Endothelial cell of umbilical vein (primary cell): ENCODE measurements around the gene RAB4B. TPM values are rescaled to one million over a fixed set of nuclear protein-coding genes. Genes with fewer than 3 reads are reported as not detected.

Experiments
- BruUV-seq: library from RNA; stranded (reverse); fragments of 400-500 nt; replicated peaks from 2 replicates; lab custom pipeline; 2021; lab: Mats Ljungman, UMichigan
- CTCF ChIA-PET: fragments of 300-600, 350-600 bp; sonication (Branson Sonifier 250); formaldehyde crosslinking; loops from one replicate; lab custom pipeline; 2021; ENCODE audit warnings: antibody characterized with exemption, inconsistent platforms; lab: Charles Lee
- POLR2A ChIA-PET: fragments of 300-600, 350-600 bp; sonication (Branson Sonifier 250); formaldehyde crosslinking; loops from one replicate; lab custom pipeline; 2021; ENCODE audit warnings: antibody characterized with exemption, inconsistent platforms; lab: Charles Lee
- DNase-seq: peaks from one replicate; pipeline ENCODE4 v3.0.0-alpha.2; 2011; ENCODE audit warnings: low read depth, low spot score
- FAIRE-seq: peaks from 2 replicates; lab custom pipeline; 2011; peaks lifted over from hg19 to GRCh38; lab: Jason Lieb, UNC
- H2AFZ ChIP-seq: 2 replicates; pipeline ENCODE4 v1.6.0; 2012; ENCODE audit warnings: low read depth, low read length, control low read depth, inconsistent platforms
- H3K27ac ChIP-seq: 2 replicates; pipeline ENCODE4 v1.5.1; 2011; ENCODE audit warnings: low read depth, mild to moderate bottlenecking, control low read depth, low read length, moderate library complexity; ENCODE audit not compliant: insufficient read depth
- H3K27me3 ChIP-seq, 2 experiments: 2 replicates each; pipeline versions ENCODE4 v1.6.0 to v1.6.1; 2011; ENCODE audit warnings: low read length in 2 of 2, mixed read lengths in 1 of 2; ENCODE audit not compliant: control insufficient read depth in 2 of 2, insufficient read depth in 2 of 2
- H3K36me3 ChIP-seq, 2 experiments: 2 replicates in 1 of 2; 3 replicates in 1 of 2; pipeline ENCODE4 v1.5.1; 2011; ENCODE audit warnings: low read length in 2 of 2, mild to moderate bottlenecking in 1 of 2, moderate library complexity in 1 of 2; ENCODE audit not compliant: control insufficient read depth in 2 of 2, insufficient read depth in 2 of 2; ENCODE audit errors: extremely low read depth in 1 of 2
- H3K4me1 ChIP-seq: 3 replicates; pipeline ENCODE4 v1.5.1; 2011; ENCODE audit warnings: mild to moderate bottlenecking, low read length; ENCODE audit not compliant: control insufficient read depth, insufficient read depth; ENCODE audit errors: extremely low read depth
- H3K4me2 ChIP-seq: 2 replicates; pipeline ENCODE4 v1.6.1; 2011; ENCODE audit warnings: low read length, control low read depth, mixed read lengths; ENCODE audit not compliant: insufficient read depth
- H3K4me3 ChIP-seq, 3 experiments: fragments of 200-600 bp in 1 of 3; sonication (generic), shearing (Covaris generic) in 1 of 3; replicated peaks in 1 of 3; 2 replicates each; pipeline ENCODE4 v1.5.1; 2011 to 2016; ENCODE audit warnings: control low read depth in 3 of 3, low read length in 3 of 3, mild to moderate bottlenecking in 2 of 3, inconsistent platforms in 1 of 3, low read depth in 1 of 3, moderate library complexity in 1 of 3; ENCODE audit not compliant: insufficient read depth in 1 of 3
- H3K79me2 ChIP-seq: 2 replicates; pipeline ENCODE4 v1.6.0; 2012; ENCODE audit warnings: low read length, inconsistent platforms; ENCODE audit not compliant: control insufficient read depth, insufficient read depth
- H3K9ac ChIP-seq: replicated peaks from 2 replicates; pipeline ENCODE3; 2011; ENCODE audit warnings: low read length, control low read depth; ENCODE audit not compliant: insufficient read depth; ENCODE audit errors: extremely low read depth
- H3K9me1 ChIP-seq: replicated peaks from 3 replicates; pipeline ENCODE4 v1.6.0; 2011; ENCODE audit warnings: mild to moderate bottlenecking, low read length; ENCODE audit not compliant: control insufficient read depth, insufficient read depth; ENCODE audit errors: extremely low read depth
- H3K9me3 ChIP-seq: replicated peaks from 2 replicates; pipeline ENCODE4 v1.5.1; 2012; ENCODE audit warnings: low read length, inconsistent platforms; ENCODE audit not compliant: control insufficient read depth, insufficient read depth
- H4K20me1 ChIP-seq: replicated peaks from 2 replicates; pipeline ENCODE3; 2011; ENCODE audit warnings: mild to moderate bottlenecking, low read length; ENCODE audit not compliant: control insufficient read depth, insufficient read depth; ENCODE audit errors: extremely low read depth
- EZH2 ChIP-seq: IDR thresholded peaks from 2 replicates; pipeline ENCODE4 v1.6.1; 2012; ENCODE audit warnings: borderline replicate concordance, low read depth, mild to moderate bottlenecking, moderate library complexity, low read length, inconsistent platforms; ENCODE audit not compliant: severe bottlenecking
- FOS ChIP-seq: IDR thresholded peaks from 2 replicates; pipeline ENCODE4 v1.6.1; 2011; ENCODE audit warnings: mild to moderate bottlenecking, low read length, moderate library complexity, borderline replicate concordance; ENCODE audit not compliant: insufficient read depth
- GATA2 ChIP-seq: IDR thresholded peaks from 2 replicates; pipeline ENCODE4 v1.7.0; 2011; ENCODE audit warnings: low read depth, mild to moderate bottlenecking, moderate library complexity, mixed read lengths, low read length; ENCODE audit not compliant: insufficient read length, insufficient read depth
- JUN ChIP-seq: IDR thresholded peaks from 2 replicates; pipeline ENCODE4 v1.6.1; 2011; ENCODE audit warnings: borderline replicate concordance, low read depth; ENCODE audit not compliant: insufficient read length, insufficient read depth
- MYC ChIP-seq: IDR thresholded peaks from one replicate; pipeline ENCODE4 v1.6.1; 2011; ENCODE audit warnings: mild to moderate bottlenecking, low read depth, low read length
- POLR2A ChIP-seq: IDR thresholded peaks from 2 replicates; pipeline ENCODE4 v1.6.1; 2012; ENCODE audit warnings: low read depth, mild to moderate bottlenecking, control low read depth, low read length
- POLR2AphosphoS5 ChIP-seq: IDR thresholded peaks from 2 replicates; pipeline ENCODE4 v1.6.1; 2012; ENCODE audit warnings: low read depth, mild to moderate bottlenecking, control low read depth, low read length, moderate library complexity; ENCODE audit not compliant: insufficient read depth
- dilution Hi-C: fragments of 300-500 bp; cut with MboI; formaldehyde crosslinking; loops from one replicate; pipeline ENCODE4 v1.15.0; 2019; ENCODE audit warnings: low sequenced_read_pairs; ENCODE audit not compliant: extremely low pct_ligation_motif_present
- intact Hi-C: fragments of 100-400 bp; cut with micrococcal nuclease; formaldehyde crosslinking; loops from one replicate; pipeline ENCODE4 v1.10.0; 2022
- polyA plus RNA-seq, 4 experiments: library from polyadenylated mRNA; depleted of rRNA in 3 of 4; stranded (reverse) in 3 of 4; unstranded in 1 of 4; fragments of >200 nt; gene quantifications; 2 replicates each; pipeline versions ENCODE4 v1.2.1 to v1.2.3, GENCODE V29; 2011 to 2012; ENCODE audit warnings: missing spikeins in 1 of 4
- total RNA-seq: library from RNA; stranded (reverse); gene quantifications from 2 replicates; pipeline ENCODE4 v1.2.3, GENCODE V29; 2021
- TF ChIP-seq, protein P1 (sequence below), 2 donors: IDR thresholded peaks; 1 replicate in 1 of 2; 2 replicates in 1 of 2; pipeline ENCODE4 v1.5.1; 2011; ENCODE audit warnings: low read length in 2 of 2, mild to moderate bottlenecking in 2 of 2, moderate library complexity in 2 of 2, control low read depth in 1 of 2, inconsistent platforms in 1 of 2, low read depth in 1 of 2; ENCODE audit not compliant: insufficient read depth in 1 of 2; ENCODE audit errors: extremely low read depth in 1 of 2
- TF ChIP-seq, protein P2 (sequence below): IDR thresholded peaks from 2 replicates; pipeline ENCODE4 v1.6.1; 2011; ENCODE audit not compliant: insufficient read depth, insufficient read length

The RAB4B gene
- total and polyA plus RNA-seq, 2 donors (not counting 3 experiments of a cell fraction or from before 2014, with no cell fraction given), result 33.6 to 61.0 TPM

DNA sequence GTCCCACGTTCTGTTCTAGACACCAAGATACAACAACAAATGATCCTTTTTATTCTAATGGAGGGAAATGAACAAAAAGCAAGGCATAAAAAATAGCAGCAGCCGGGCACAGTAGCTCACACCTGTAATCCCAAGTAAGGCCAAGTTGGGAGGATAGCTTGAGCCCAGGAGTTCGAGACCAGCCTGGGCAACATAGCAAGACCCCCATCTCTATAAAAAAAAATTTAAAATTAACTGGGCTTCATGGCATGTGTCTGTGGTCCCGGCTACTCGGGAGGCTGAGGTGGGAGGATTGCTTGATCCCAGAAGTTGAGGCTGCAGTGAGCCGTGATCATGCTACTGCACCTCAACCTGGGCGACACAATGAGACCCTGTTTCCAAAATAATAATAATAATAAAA lies 1.7 kb upstream of the RAB4B start:
- Histone ChIP-seq H3K79me2 (no peaks in the 10 kb centered on the region), H3K9me3 (no peaks in the 10 kb centered on the region), H2AFZ (no peak overlapping the region), H3K27me3 (no peaks in the 10 kb centered on the region), H3K4me1 (peaks cover 17% of the 10 kb centered on the region), H3K27ac (no peak overlapping the region), H3K4me2 (no peak overlapping the region), H3K4me3 (no peak overlapping the region), H3K9me1 (no peaks in the 10 kb centered on the region), H4K20me1 (no peaks in the 10 kb centered on the region), H3K9ac (no peak overlapping the region), H3K36me3 (no peaks in the 10 kb centered on the region)
- dilution Hi-C loops, result no loop called here
- FAIRE-seq (no peak), DNase-seq (no peak)
- no TSS peak for BruUV-seq
- TF ChIP-seq POLR2A (no peak), GATA2 (no peak), EZH2 (no peak), MYC (no peak), FOS (no peak), POLR2AphosphoS5 (no peak), JUN (no peak)
- TF ChIP-seq, protein P1, sequence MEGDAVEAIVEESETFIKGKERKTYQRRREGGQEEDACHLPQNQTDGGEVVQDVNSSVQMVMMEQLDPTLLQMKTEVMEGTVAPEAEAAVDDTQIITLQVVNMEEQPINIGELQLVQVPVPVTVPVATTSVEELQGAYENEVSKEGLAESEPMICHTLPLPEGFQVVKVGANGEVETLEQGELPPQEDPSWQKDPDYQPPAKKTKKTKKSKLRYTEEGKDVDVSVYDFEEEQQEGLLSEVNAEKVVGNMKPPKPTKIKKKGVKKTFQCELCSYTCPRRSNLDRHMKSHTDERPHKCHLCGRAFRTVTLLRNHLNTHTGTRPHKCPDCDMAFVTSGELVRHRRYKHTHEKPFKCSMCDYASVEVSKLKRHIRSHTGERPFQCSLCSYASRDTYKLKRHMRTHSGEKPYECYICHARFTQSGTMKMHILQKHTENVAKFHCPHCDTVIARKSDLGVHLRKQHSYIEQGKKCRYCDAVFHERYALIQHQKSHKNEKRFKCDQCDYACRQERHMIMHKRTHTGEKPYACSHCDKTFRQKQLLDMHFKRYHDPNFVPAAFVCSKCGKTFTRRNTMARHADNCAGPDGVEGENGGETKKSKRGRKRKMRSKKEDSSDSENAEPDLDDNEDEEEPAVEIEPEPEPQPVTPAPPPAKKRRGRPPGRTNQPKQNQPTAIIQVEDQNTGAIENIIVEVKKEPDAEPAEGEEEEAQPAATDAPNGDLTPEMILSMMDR (IDR thresholded peaks at IDR 0.05; ENCODE audit: extremely low read depth in 1 of 2, insufficient read depth in 1 of 2, low read depth in 1 of 2, low read length in 2 of 2), result no peak
- TF ChIP-seq, protein P2, sequence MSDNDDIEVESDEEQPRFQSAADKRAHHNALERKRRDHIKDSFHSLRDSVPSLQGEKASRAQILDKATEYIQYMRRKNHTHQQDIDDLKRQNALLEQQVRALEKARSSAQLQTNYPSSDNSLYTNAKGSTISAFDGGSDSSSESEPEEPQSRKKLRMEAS, result no peak
- ChIA-PET CTCF (interaction anchor here (0.7 to 3.5 kb wide), 4 partner anchors 10 to 113 kb away, joined by 3 to 35 read pairs (median 9); partner anchors contain the start of gene EGLN2), POLR2A (no interaction called here)
- intact Hi-C loops, result no loop called here
